BLaER1 treated with 17β-estradiol and CSF1 and Interleukin-3, amounts not matched to agents 10 nM and 100 nM (cell line): ENCODE results near the gene TMEM131.

ENCODE experiments used
- H3K27ac ChIP-seq, 11 experiments: shearing (Covaris generic); formaldehyde crosslinking; 2 replicates each; pipeline ENCODE4 v1.8.1; 2022
- H3K27me3 ChIP-seq, 11 experiments: shearing (Covaris generic); formaldehyde crosslinking; 2 replicates each; pipeline ENCODE4 v1.8.1; 2022
- H3K36me3 ChIP-seq, 11 experiments: shearing (Covaris generic); formaldehyde crosslinking; 2 replicates each; pipeline ENCODE4 v1.8.1; 2022
- H3K4me1 ChIP-seq, 10 experiments: shearing (Covaris generic); formaldehyde crosslinking; 2 replicates each; pipeline ENCODE4 v1.8.1; 2022
- H3K4me2 ChIP-seq, 11 experiments: shearing (Covaris generic); formaldehyde crosslinking; 2 replicates each; pipeline ENCODE4 v1.8.1; 2022
- H3K4me3 ChIP-seq, 10 experiments: shearing (Covaris generic); formaldehyde crosslinking; 2 replicates each; pipeline ENCODE4 v1.8.1; 2022
- H3K9ac ChIP-seq, 11 experiments: shearing (Covaris generic); formaldehyde crosslinking; 2 replicates each; pipeline ENCODE4 v1.8.1; 2022
- H3K9me3 ChIP-seq, 11 experiments: shearing (Covaris generic); formaldehyde crosslinking; replicated peaks in 1 of 11; 2 replicates each; pipeline ENCODE4 v1.8.1; 2022
- H4K20me1 ChIP-seq, 11 experiments: shearing (Covaris generic); formaldehyde crosslinking; 2 replicates each; pipeline ENCODE4 v1.8.1; 2022
- Cebpa-rat ChIP-seq, 11 experiments: shearing (Covaris generic); IDR thresholded peaks; 2 replicates each; pipeline ENCODE4 v1.8.1; 2022

Gene TMEM131

DNA sequence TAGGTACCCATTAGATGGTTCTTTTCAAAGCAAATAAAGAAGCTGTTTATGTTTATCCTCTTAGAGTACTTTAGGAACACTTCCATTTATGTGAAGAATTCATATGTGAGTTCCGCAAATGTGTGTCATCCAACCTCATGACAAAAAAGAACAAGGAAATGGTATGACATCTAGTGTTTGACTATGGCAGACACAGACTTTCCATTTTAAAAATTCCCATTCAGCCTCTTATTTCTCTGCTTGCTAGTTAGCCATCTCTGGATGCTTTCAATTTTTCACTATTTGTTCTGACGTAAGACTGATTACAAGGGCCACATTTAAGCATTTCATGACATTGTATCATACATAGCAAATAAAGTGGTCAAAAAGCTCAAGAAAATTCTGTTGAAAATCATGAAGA, 179.3 kb downstream of the TMEM131 start:
- no peak overlapping the region for H3K9ac ChIP-seq
- no peaks in the 10 kb centered on the region for H4K20me1 ChIP-seq
- peaks cover 40 to 94% (median 60%) of the 10 kb centered on the region in 11 experiments for H3K36me3 ChIP-seq
- H3K4me3 ChIP-seq, result no peak overlapping the region
- no peak for TF ChIP-seq Cebpa-rat (IDR thresholded peaks at IDR 0.05)
- H3K4me2 ChIP-seq, result no peak overlapping the region
- H3K27ac ChIP-seq, result no peak overlapping the region
- no peaks in the 10 kb centered on the region for H3K27me3 ChIP-seq
- peaks cover 0 to 7% (median 0%) of the 10 kb centered on the region in 10 experiments; a peak in 2 of 20 replicates for H3K4me1 ChIP-seq
- H3K9me3 ChIP-seq, result peaks cover 0 to 5% (median 3%) of the 10 kb centered on the region in 11 experiments; a peak in 14 of 22 replicates

GRCh38 chr2:97812931-97813330, 182.8 kb downstream of the TMEM131 start:
- no peaks in the 10 kb centered on the region for H3K9me3 ChIP-seq
- 0 out of 22 replicates have a peak, but pooled peaks cover 0 to 6% (median 0%) of the 10 kb centered on the region in 11 experiments for H4K20me1 ChIP-seq
- peaks cover 51 to 99% (median 70%) of the 10 kb centered on the region in 11 experiments for H3K36me3 ChIP-seq
- H3K4me2 ChIP-seq, result no peak overlapping the region; a peak in 1 of 22 replicates
- no peak overlapping the region for H3K4me3 ChIP-seq
- no peak; a peak in 1 of 22 replicates for TF ChIP-seq Cebpa-rat (IDR thresholded peaks at IDR 0.05)
- peaks cover 0 to 7% (median 0%) of the 10 kb centered on the region in 10 experiments; a peak in 2 of 20 replicates for H3K4me1 ChIP-seq
- no peak overlapping the region for H3K9ac ChIP-seq
- no peaks in the 10 kb centered on the region for H3K27me3 ChIP-seq
- H3K27ac ChIP-seq, result no peak overlapping the region

GRCh38 chr2:97808816-97809215, 186.9 kb downstream of the TMEM131 start:
- H3K4me1 ChIP-seq, result peaks cover 0 to 13% (median 3%) of the 10 kb centered on the region in 10 experiments; a peak in 5 of 20 replicates
- no peak overlapping the region for H3K4me2 ChIP-seq
- no peaks in the 10 kb centered on the region for H3K9me3 ChIP-seq
- peaks cover 63 to 92% (median 77%) of the 10 kb centered on the region in 11 experiments for H3K36me3 ChIP-seq
- peaks cover 0 to 13% (median 3%) of the 10 kb centered on the region in 11 experiments; a peak in 6 of 22 replicates for H4K20me1 ChIP-seq
- H3K4me3 ChIP-seq, result no peak overlapping the region
- no peak overlapping the region for H3K27ac ChIP-seq
- H3K9ac ChIP-seq, result no peak overlapping the region
- no peaks in the 10 kb centered on the region for H3K27me3 ChIP-seq
- no peak for TF ChIP-seq Cebpa-rat (IDR thresholded peaks at IDR 0.05)

DNA sequence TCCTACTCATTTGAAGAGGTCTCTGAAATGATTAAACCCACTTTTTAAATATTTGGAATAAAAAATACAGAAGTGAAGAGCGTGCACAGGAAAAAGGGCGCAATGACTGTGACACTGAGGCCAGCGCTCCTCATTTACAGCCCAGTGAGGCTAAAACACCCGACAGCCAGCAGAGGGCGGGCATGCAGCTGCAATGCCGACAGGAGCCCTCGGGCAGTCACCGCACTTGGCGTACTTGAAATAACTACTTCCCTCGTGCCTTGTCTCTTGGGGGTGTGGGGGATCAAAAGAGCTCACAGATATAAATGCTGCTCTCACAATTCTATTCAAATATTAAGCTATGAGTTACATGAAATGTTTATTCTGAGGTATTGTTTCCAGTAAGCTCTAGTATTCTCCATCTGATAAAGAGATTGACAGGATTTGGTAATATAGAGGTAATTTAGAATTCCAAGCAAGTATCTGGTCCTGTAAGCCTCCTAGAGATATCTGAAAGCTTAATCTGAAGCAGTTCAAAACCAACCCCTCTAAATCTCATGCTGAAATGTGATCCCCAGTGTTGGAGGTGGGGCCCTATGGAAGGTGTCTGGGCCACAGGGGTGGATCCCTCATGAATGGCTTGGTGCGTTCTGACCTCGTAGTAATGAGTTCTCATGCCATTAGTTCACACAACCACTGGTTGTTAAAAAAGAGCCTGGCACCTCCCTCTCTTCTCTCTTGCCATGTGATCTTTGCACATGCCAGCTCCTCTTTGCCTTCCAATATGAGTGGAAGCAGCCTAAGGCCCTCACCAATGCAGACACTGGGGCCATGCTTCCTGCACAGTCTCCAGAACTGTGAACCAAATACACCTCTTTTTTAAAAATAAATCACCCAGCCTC, 188.8 kb downstream of the TMEM131 start:
- Histone ChIP-seq H3K4me1 (peaks cover 0 to 6% (median 3%) of the 10 kb centered on the region in 10 experiments; a peak in 5 of 20 replicates), H3K4me3 (no peak overlapping the region), H3K9ac (no peak overlapping the region), H3K4me2 (peak overlapping the region in 2 of 11 experiments; percentile 8 to 19; a peak in 2 of 22 replicates), H3K27ac (no peak overlapping the region), H3K27me3 (no peaks in the 10 kb centered on the region), H3K9me3 (no peaks in the 10 kb centered on the region), H4K20me1 (peaks cover 0 to 13% (median 3%) of the 10 kb centered on the region in 11 experiments; a peak in 6 of 22 replicates), H3K36me3 (peaks cover 58 to 92% (median 77%) of the 10 kb centered on the region in 11 experiments)
- TF ChIP-seq Cebpa-rat (IDR thresholded peaks at IDR 0.05), result no peak

DNA sequence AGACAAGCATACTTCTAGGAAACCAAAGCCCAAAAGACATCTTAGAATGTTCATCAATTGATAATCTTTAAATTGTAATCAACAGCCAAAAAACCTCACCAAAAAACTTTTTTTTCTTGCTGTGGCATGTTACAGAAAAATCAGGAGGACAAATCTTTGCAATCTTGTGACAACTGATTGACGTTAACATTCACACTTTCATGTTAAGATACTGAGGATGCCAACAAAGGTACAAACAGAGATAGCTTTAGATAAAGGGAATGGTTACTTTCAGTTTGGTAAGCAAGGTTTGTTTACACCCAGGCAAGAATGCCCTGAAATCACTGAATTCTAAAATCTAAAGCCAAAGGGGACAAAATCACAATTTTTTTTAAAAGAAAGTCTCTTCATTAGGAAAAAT, 190.0 kb downstream of the TMEM131 start:
- Histone ChIP-seq H3K36me3 (peaks cover 56 to 92% (median 79%) of the 10 kb centered on the region in 11 experiments), H3K9ac (no peak overlapping the region)
- no peak for TF ChIP-seq Cebpa-rat (IDR thresholded peaks at IDR 0.05)

DNA sequence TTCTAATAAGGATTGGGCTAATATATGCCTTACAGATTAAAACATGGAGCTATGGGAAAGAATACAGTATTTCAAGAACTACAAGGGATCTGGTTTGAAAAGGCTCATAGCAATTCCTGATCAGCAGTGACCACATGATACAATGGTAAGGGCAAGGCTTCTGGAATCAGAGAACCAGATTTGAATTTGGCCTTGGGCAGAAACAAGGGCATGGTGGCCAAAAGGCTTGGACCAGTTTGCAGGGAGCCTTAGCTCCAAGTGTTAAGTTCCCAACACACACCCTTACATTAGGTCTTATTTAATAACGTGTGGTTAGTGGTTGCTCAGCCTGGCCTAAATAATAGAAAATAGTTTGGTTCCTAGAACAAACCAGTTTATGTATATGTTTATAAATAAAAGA, 194.7 kb downstream of the TMEM131 start:
- Histone ChIP-seq H3K4me3 (no peak overlapping the region), H4K20me1 (no peaks in the 10 kb centered on the region; a peak in 1 of 22 replicates), H3K4me2 (no peak overlapping the region), H3K36me3 (peaks cover 73 to 99% (median 87%) of the 10 kb centered on the region in 11 experiments), H3K9me3 (no peaks in the 10 kb centered on the region), H3K27ac (no peak overlapping the region), H3K4me1 (no peaks in the 10 kb centered on the region), H3K27me3 (no peaks in the 10 kb centered on the region), H3K9ac (no peak overlapping the region)
- TF ChIP-seq Cebpa-rat (IDR thresholded peaks at IDR 0.05), result no peak

More for the DNA sequence above, 190.0 kb downstream of the TMEM131 start:
- Histone ChIP-seq H3K4me1 (peaks cover 0 to 6% (median 3%) of the 10 kb centered on the region in 10 experiments; a peak in 5 of 20 replicates), H3K4me2 (no peak overlapping the region), H4K20me1 (peaks cover 0 to 13% (median 3%) of the 10 kb centered on the region in 11 experiments; a peak in 6 of 22 replicates), H3K27me3 (no peaks in the 10 kb centered on the region), H3K27ac (no peak overlapping the region), H3K4me3 (no peak overlapping the region), H3K9me3 (no peaks in the 10 kb centered on the region)

DNA sequence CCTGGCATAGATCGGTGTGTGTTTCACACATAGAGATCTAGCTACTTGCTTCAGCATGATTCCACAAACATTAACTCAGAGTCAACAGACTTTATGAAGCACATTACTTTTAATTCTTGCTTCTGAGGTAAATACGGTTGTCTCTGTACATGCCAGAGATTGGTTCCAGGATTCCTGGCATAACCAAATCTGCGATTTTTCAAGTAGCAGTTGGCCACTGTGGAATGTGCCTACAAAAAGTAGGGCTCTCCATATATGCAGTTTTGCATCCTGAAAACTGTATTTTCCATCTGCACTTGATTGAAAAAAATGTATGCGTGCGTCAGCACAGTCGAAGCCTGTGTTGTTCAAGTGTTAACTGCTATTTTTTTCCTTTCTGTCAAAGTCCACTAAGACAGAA, 197.3 kb downstream of the TMEM131 start:
- no peak overlapping the region for H3K4me2 ChIP-seq
- no peaks in the 10 kb centered on the region for H3K9me3 ChIP-seq
- H3K4me3 ChIP-seq, result no peak overlapping the region
- peaks cover 58 to 96% (median 73%) of the 10 kb centered on the region in 11 experiments for H3K36me3 ChIP-seq
- H3K9ac ChIP-seq, result no peak overlapping the region
- H4K20me1 ChIP-seq, result no peaks in the 10 kb centered on the region
- no peaks in the 10 kb centered on the region for H3K27me3 ChIP-seq
- H3K4me1 ChIP-seq, result no peaks in the 10 kb centered on the region
- TF ChIP-seq Cebpa-rat (IDR thresholded peaks at IDR 0.05), result no peak
- H3K27ac ChIP-seq, result no peak overlapping the region

DNA sequence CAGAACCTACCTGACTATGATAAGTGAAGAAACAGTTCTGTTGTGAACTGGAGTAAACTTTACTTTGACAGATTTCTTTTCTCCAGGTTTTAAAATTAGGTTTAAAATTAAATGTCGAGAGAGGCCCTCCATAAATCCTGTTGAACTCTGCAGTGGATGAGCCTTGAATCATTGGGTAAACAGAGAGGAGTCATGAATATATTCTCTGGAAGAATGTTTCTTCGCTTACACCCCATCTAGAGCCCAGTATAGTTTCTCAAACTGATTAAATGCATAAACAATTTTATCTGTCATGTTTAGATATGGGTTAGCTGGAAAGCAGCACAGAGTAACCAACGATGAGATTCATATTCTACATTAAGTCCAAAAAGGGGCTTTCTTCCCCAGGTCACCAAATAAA, 198.4 kb downstream of the TMEM131 start:
- Histone ChIP-seq H3K27ac (no peak overlapping the region), H3K4me1 (no peaks in the 10 kb centered on the region), H3K36me3 (peaks cover 61 to 96% (median 73%) of the 10 kb centered on the region in 11 experiments), H4K20me1 (no peaks in the 10 kb centered on the region), H3K4me3 (no peak overlapping the region), H3K9me3 (peaks cover 0 to 5% (median 3%) of the 10 kb centered on the region in 11 experiments; a peak in 5 of 22 replicates), H3K27me3 (no peaks in the 10 kb centered on the region), H3K4me2 (no peak overlapping the region), H3K9ac (no peak overlapping the region)
- no peak for TF ChIP-seq Cebpa-rat (IDR thresholded peaks at IDR 0.05)

- Histone ChIP-seq H3K4me2 (no peak overlapping the region), H3K9me3 (peaks cover under 1 to 12% (median 9%) of the 10 kb centered on the region in 11 experiments; a peak in 12 of 22 replicates), H3K36me3 (peaks cover 63 to 96% (median 73%) of the 10 kb centered on the region in 11 experiments), H3K27me3 (no peaks in the 10 kb centered on the region), H3K27ac (no peak overlapping the region), H4K20me1 (no peaks in the 10 kb centered on the region), H3K9ac (no peak overlapping the region), H3K4me3 (no peak overlapping the region), H3K4me1 (no peaks in the 10 kb centered on the region)
- TF ChIP-seq Cebpa-rat (IDR thresholded peaks at IDR 0.05), result no peak
Measured at GRCh38 chr2:97796465-97797126, 199.2 kb downstream of the TMEM131 start.
